ENCODE data around the gene DHRS7C. TPM values are rescaled to one million over a fixed set of nuclear protein-coding genes. Genes with fewer than 3 reads are reported as not detected.

The DHRS7C gene
- total and polyA plus RNA-seq, 4 donors: 0.26 to 0.28 TPM; not detected in 2

DNA sequence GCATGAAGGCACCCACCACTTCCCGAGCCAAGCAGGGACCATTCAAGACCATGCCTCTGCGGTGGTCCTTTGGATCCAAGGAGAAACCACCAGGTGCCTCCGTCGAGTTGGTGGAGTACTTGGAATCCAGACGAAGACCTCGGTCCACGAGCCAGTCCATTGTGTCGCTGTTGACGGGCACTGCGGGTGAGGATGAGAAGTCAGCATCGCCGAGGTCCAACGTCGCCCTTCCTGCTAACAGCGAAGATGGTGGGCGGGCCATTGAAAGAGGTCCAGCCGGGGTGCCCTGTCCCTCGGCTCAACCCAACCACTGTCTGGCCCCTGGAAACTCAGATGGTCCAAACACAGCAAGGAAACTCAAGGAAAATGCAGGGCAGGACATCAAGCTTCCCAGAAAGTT, 63.4 kb downstream of the DHRS7C start:
- TF ChIP-seq EGR1 (IDR thresholded peaks at IDR 0.05; ENCODE audit: low read depth in 2 of 2) (no peak), YY1 (IDR thresholded peaks at IDR 0.05) (no peak), REST (IDR thresholded peaks at IDR 0.05) (no peak), SP1 (IDR thresholded peaks at IDR 0.05) (no peak), ZBTB33 (IDR thresholded peaks at IDR 0.05) (no peak), HNF4G (IDR thresholded peaks at IDR 0.05) (no peak), FOXA2 (IDR thresholded peaks at IDR 0.05) (no peak), JUND (IDR thresholded peaks at IDR 0.05) (no peak), NR2F2 (IDR thresholded peaks at IDR 0.05) (no peak), GABPA (IDR thresholded peaks at IDR 0.05 in 1 of 2, conservative IDR thresholded peaks at IDR 0.05 in 1 of 2) (no peak), TAF1 (conservative IDR thresholded peaks at IDR 0.05) (no peak), FOXA1 (IDR thresholded peaks at IDR 0.05) (no peak), RAD21 (IDR thresholded peaks at IDR 0.05) (no peak), HNF4A (conservative IDR thresholded peaks at IDR 0.05) (no peak)
- TF ChIP-seq, protein P1, sequence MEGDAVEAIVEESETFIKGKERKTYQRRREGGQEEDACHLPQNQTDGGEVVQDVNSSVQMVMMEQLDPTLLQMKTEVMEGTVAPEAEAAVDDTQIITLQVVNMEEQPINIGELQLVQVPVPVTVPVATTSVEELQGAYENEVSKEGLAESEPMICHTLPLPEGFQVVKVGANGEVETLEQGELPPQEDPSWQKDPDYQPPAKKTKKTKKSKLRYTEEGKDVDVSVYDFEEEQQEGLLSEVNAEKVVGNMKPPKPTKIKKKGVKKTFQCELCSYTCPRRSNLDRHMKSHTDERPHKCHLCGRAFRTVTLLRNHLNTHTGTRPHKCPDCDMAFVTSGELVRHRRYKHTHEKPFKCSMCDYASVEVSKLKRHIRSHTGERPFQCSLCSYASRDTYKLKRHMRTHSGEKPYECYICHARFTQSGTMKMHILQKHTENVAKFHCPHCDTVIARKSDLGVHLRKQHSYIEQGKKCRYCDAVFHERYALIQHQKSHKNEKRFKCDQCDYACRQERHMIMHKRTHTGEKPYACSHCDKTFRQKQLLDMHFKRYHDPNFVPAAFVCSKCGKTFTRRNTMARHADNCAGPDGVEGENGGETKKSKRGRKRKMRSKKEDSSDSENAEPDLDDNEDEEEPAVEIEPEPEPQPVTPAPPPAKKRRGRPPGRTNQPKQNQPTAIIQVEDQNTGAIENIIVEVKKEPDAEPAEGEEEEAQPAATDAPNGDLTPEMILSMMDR (IDR thresholded peaks at IDR 0.05; ENCODE audit: low read depth, low read length, missing input control): no peak
- TF ChIP-seq, protein P2, sequence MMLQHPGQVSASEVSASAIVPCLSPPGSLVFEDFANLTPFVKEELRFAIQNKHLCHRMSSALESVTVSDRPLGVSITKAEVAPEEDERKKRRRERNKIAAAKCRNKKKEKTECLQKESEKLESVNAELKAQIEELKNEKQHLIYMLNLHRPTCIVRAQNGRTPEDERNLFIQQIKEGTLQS (IDR thresholded peaks at IDR 0.05): no peak
- TF ChIP-seq, protein P3, sequence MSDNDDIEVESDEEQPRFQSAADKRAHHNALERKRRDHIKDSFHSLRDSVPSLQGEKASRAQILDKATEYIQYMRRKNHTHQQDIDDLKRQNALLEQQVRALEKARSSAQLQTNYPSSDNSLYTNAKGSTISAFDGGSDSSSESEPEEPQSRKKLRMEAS (IDR thresholded peaks at IDR 0.05): no peak
- Histone ChIP-seq H3K27ac (ENCODE audit: low read depth in 1 of 2, low read length in 2 of 2) (no peak overlapping the region), H3K27me3 (ENCODE audit: control insufficient read depth in 4 of 4, insufficient read depth in 4 of 4, low read length in 3 of 4) (no peaks in the 10 kb centered on the region), H3K36me3 (ENCODE audit: control insufficient read depth in 4 of 4, insufficient read depth in 3 of 4, low read depth in 1 of 4, low read length in 3 of 4) (no peaks in the 10 kb centered on the region), H3K9me3 (ENCODE audit: control insufficient read depth in 4 of 4, low read length in 3 of 4) (no peaks in the 10 kb centered on the region), H3K9ac (ENCODE audit: low read depth in 1 of 2, low read length in 2 of 2) (no peak overlapping the region), H3K4me3 (ENCODE audit: low read depth in 1 of 3, low read length in 3 of 3) (no peak overlapping the region), H3K4me1 (ENCODE audit: control insufficient read depth in 4 of 4, insufficient read depth in 4 of 4, low read length in 3 of 4) (no peaks in the 10 kb centered on the region)
- 93% methylated on average over 18 of the region's 18 CpGs for WGBS
- no peak for DNase-seq (ENCODE audit: low spot score)

- Histone ChIP-seq H3K9ac (ENCODE audit: low read depth in 1 of 2, low read length in 2 of 2) (no peak overlapping the region), H3K27ac (ENCODE audit: low read depth in 1 of 2, low read length in 2 of 2) (no peak overlapping the region), H3K9me3 (ENCODE audit: control insufficient read depth in 4 of 4, low read length in 3 of 4) (no peaks in the 10 kb centered on the region), H3K4me1 (ENCODE audit: control insufficient read depth in 4 of 4, insufficient read depth in 4 of 4, low read length in 3 of 4) (no peaks in the 10 kb centered on the region), H3K36me3 (ENCODE audit: control insufficient read depth in 4 of 4, insufficient read depth in 3 of 4, low read depth in 1 of 4, low read length in 3 of 4) (no peaks in the 10 kb centered on the region), H3K27me3 (ENCODE audit: control insufficient read depth in 4 of 4, insufficient read depth in 4 of 4, low read length in 3 of 4) (no peaks in the 10 kb centered on the region), H3K4me3 (ENCODE audit: low read depth in 1 of 3, low read length in 3 of 3) (no peak overlapping the region)
- DNase-seq (ENCODE audit: low spot score): no peak
- 73% methylated on average over 6 of the region's 6 CpGs for WGBS
- no peak for TF ChIP-seq ZBTB33 (IDR thresholded peaks at IDR 0.05)
- TF ChIP-seq JUND (IDR thresholded peaks at IDR 0.05): no peak
- no peak for TF ChIP-seq HNF4A (conservative IDR thresholded peaks at IDR 0.05)
- no peak for TF ChIP-seq HNF4G (IDR thresholded peaks at IDR 0.05)
- no peak for TF ChIP-seq FOXA2 (IDR thresholded peaks at IDR 0.05)
- no peak for TF ChIP-seq EGR1 (IDR thresholded peaks at IDR 0.05; ENCODE audit: low read depth in 2 of 2)
- TF ChIP-seq, protein P3 (IDR thresholded peaks at IDR 0.05): no peak
- no peak for TF ChIP-seq NR2F2 (IDR thresholded peaks at IDR 0.05)
- TF ChIP-seq, protein P1 (IDR thresholded peaks at IDR 0.05; ENCODE audit: low read depth, low read length, missing input control): no peak
These were observed 65.1 kb downstream of the DHRS7C start for GRCh38 chr17:9726291-9726690.
